Calu3 (cell line): ENCODE results near the gene SSBP3. TPM values are rescaled to one million over a fixed set of nuclear protein-coding genes. Genes with fewer than 3 reads are reported as not detected.

ENCODE experiments used
- BruUV-seq: library from RNA; stranded (reverse); fragments of 400-500 nt; replicated peaks from 2 replicates; lab custom pipeline; 2021; lab: Mats Ljungman, UMichigan
- CTCF ChIA-PET: fragments of 300-600 bp; sonication (Branson Sonifier 250); formaldehyde crosslinking; loops from one replicate; lab custom pipeline; 2022; ENCODE audit warnings: antibody characterized with exemption; lab: Charles Lee
- DNase-seq: peaks from one replicate; pipeline ENCODE4 v3.0.0; 2022
- H3K27ac Mint-ChIP-seq: one replicate; pipeline ENCODE4 v1.8.0; 2022; ENCODE audit warnings: mixed read lengths; ENCODE audit not compliant: unreplicated experiment
- H3K27me3 Mint-ChIP-seq: one replicate; pipeline ENCODE4 v1.8.0; 2022; ENCODE audit warnings: mixed read lengths; ENCODE audit not compliant: unreplicated experiment
- H3K36me3 Mint-ChIP-seq: one replicate; pipeline ENCODE4 v1.8.0; 2022; ENCODE audit warnings: mild to moderate bottlenecking, moderate library complexity, mixed read lengths; ENCODE audit not compliant: insufficient read depth, unreplicated experiment
- H3K4me1 Mint-ChIP-seq: one replicate; pipeline ENCODE4 v1.8.0; 2022; ENCODE audit warnings: mild to moderate bottlenecking, low read depth, mixed read lengths; ENCODE audit not compliant: unreplicated experiment
- H3K4me3 Mint-ChIP-seq: one replicate; pipeline ENCODE4 v1.8.0; 2022; ENCODE audit warnings: mild to moderate bottlenecking, low read depth, moderate library complexity, mixed read lengths; ENCODE audit not compliant: unreplicated experiment
- H3K9me3 Mint-ChIP-seq: one replicate; pipeline ENCODE4 v1.8.0; 2022; ENCODE audit warnings: low read depth, mixed read lengths; ENCODE audit not compliant: unreplicated experiment
- intact Hi-C: fragments of 100-400 bp; cut with micrococcal nuclease; formaldehyde crosslinking; loops from one replicate; pipeline ENCODE4 v1.10.0; 2022; ENCODE audit not compliant: unreplicated experiment
- total RNA-seq: library from RNA; stranded (reverse); gene quantifications from 2 replicates; pipeline ENCODE4 v1.2.3, GENCODE V29; 2022
- TF ChIP-seq, protein P1 (sequence below): fragments of 200-600 bp; IDR thresholded peaks from one replicate; pipeline ENCODE4 v1.8.0; 2022; ENCODE audit warnings: antibody characterized with exemption; ENCODE audit not compliant: unreplicated experiment

SSBP3 gene
- total RNA-seq, 1 experiment from 2014 or later: 16.6 TPM

DNA sequence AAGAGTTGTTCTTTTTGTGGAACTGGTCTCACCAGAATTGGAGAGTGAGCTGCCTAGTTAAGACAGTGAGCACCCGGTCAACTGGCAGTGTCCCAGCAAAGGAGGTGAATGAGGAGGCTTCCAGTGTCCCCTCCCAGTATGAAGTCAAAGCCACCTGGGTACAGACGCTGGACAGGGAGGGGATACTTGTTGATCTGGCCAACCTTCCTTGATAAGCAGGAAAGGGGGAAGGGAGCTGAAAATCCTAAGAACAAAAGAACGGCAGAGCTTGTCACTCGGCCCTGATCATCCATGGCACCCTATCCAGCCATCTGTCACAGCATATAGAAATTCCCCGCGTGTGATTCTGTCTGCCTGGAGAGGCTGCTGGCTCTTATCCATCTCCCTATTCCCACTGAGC, 91.5 kb downstream of the SSBP3 start:
- H3K36me3 Mint-ChIP-seq: no peaks in the 10 kb centered on the region
- no peaks in the 10 kb centered on the region for H3K4me1 Mint-ChIP-seq
- H3K4me3 Mint-ChIP-seq: no peak overlapping the region
- TF ChIP-seq, protein P1, sequence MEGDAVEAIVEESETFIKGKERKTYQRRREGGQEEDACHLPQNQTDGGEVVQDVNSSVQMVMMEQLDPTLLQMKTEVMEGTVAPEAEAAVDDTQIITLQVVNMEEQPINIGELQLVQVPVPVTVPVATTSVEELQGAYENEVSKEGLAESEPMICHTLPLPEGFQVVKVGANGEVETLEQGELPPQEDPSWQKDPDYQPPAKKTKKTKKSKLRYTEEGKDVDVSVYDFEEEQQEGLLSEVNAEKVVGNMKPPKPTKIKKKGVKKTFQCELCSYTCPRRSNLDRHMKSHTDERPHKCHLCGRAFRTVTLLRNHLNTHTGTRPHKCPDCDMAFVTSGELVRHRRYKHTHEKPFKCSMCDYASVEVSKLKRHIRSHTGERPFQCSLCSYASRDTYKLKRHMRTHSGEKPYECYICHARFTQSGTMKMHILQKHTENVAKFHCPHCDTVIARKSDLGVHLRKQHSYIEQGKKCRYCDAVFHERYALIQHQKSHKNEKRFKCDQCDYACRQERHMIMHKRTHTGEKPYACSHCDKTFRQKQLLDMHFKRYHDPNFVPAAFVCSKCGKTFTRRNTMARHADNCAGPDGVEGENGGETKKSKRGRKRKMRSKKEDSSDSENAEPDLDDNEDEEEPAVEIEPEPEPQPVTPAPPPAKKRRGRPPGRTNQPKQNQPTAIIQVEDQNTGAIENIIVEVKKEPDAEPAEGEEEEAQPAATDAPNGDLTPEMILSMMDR: no peak
- no peaks in the 10 kb centered on the region for H3K27me3 Mint-ChIP-seq
- CTCF ChIA-PET: interaction anchor here (1.2 kb wide), 1 partner anchor 263 kb away, joined by 3 read pairs; no protein-coding TSS in a partner anchor
- no peak for DNase-seq
- H3K27ac Mint-ChIP-seq: no peak overlapping the region
- no peaks in the 10 kb centered on the region for H3K9me3 Mint-ChIP-seq
- BruUV-seq: no TSS peak
- intact Hi-C loops: no loop called here

DNA sequence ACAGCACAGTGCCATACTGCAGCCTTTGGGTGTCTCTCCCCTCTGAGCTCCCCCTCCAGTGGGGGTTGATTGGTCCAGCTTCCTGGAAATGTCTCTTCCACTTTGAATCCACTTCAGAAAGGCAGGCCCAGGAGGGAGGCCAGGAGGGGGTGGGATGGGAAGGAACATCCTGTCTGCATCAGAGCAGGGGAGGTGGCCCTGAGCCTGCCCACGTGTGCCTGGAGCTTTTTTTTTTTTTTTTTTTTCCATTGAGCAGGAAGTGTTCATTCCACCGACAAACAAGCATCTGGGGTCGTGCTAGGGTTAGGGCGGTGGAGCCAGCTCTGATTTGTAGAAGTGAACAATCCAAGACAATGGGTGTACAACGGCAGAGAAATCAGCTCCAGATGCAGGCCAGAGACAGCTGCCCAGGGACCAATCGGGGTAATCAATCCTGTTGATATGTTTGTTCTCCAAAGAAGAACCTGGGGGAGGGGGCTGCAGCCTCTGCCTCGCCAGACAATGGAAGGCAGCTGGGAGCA, 93.3 kb downstream of the SSBP3 start:
- no TSS peak for BruUV-seq
- CTCF ChIA-PET: interaction anchor here (0.5 to 1.4 kb wide), 7 partner anchors 9 to 251 kb away, joined by 3 to 6 read pairs (median 4); no protein-coding TSS in a partner anchor
- Mint-ChIP-seq H3K4me1 (no peaks in the 10 kb centered on the region), H3K4me3 (no peak overlapping the region), H3K9me3 (no peaks in the 10 kb centered on the region), H3K27ac (no peak overlapping the region), H3K27me3 (no peaks in the 10 kb centered on the region), H3K36me3 (no peaks in the 10 kb centered on the region)
- intact Hi-C loops: no loop called here
- DNase-seq: no peak
- TF ChIP-seq, protein P1: no peak

DNA sequence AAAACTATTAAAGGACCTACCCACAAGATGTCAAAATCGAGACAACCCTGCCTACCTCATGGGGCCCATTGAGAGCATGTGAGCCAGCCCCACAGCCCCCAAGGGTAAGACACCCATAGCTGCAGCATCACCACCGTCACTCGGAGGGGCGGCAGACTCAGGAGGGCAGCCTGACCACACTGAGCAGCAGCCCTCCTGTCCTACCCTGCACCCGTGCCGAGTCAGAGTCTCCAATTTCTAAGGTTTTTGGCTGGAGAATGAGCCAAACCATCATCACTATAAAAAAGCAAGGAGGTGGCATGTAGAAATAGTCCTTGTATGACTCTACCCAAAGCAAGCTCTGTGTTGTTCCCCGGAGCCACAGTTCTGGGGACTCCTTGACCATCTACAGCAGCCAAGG, 94.7 kb downstream of the SSBP3 start:
- intact Hi-C loops: loop anchor here (1.0 kb wide), 1 partner anchor 178 kb away; no protein-coding TSS in a partner anchor
- DNase-seq: no peak
- TF ChIP-seq, protein P1: no peak
- no TSS peak for BruUV-seq
- H3K4me1 Mint-ChIP-seq: no peaks in the 10 kb centered on the region
- H3K27me3 Mint-ChIP-seq: no peaks in the 10 kb centered on the region
- H3K4me3 Mint-ChIP-seq: no peak overlapping the region
- CTCF ChIA-PET: no interaction called here
- H3K27ac Mint-ChIP-seq: no peak overlapping the region
- H3K9me3 Mint-ChIP-seq: no peaks in the 10 kb centered on the region
- no peaks in the 10 kb centered on the region for H3K36me3 Mint-ChIP-seq

DNA sequence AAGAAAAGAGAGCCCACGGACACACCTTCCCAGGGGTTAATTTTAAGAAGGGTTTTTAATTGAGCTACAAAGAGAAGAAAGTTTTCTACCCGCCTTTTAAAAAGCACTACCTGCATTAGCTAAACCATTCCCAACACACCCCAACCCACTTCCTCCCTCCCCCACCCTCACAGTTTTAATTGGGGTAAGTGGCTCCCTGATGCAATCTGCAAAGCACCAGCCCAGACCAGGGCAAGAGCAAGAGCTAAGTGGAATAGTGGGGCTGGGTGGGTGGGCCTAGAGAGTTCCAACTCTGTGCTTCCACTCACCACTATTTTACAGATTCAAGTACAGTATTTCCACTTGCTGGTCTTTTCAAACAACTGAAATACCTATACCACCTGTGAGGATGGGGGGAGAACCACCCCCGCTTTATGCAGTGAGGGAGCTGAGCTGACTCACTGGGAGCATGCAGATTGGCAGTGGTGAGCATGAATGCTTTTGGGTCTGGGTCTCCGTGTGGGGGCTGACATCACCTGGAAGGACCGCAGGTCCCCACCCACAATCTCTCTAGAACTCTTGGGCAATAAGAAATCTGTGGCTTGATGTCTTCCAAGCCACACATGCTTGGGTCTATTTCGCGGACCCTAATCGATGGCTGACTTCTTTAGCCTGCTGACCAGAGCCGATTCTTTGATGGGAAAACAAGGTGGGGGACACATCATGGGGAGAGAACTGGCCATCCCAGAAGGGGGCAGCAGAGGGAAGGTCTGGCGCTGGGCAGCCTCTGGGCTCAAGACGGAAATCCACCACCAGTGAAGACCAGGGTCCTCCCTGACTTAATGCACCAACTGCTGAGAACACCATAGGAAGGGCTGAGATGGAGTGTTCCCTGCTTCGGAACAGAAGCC, 95.5 kb downstream of the SSBP3 start:
- no peaks in the 10 kb centered on the region for H3K4me1 Mint-ChIP-seq
- CTCF ChIA-PET: interaction anchor here (0.5 to 0.6 kb wide), 2 partner anchors 17 to 119 kb away, joined by 3 to 4 read pairs; no protein-coding TSS in a partner anchor
- H3K27me3 Mint-ChIP-seq: no peaks in the 10 kb centered on the region
- no TSS peak for BruUV-seq
- intact Hi-C loops: loop anchor here (1.0 kb wide), 1 partner anchor 179 kb away; no protein-coding TSS in a partner anchor
- H3K36me3 Mint-ChIP-seq: no peaks in the 10 kb centered on the region
- DNase-seq: peak; percentile 65
- H3K4me3 Mint-ChIP-seq: no peak overlapping the region
- H3K27ac Mint-ChIP-seq: no peak overlapping the region
- H3K9me3 Mint-ChIP-seq: no peaks in the 10 kb centered on the region
- TF ChIP-seq, protein P1: peak; percentile 63
